PC-3 (cell line): ENCODE measurements around the gene TPTE2. TPM values are rescaled to one million over a fixed set of nuclear protein-coding genes. Genes with fewer than 3 reads are reported as not detected.
"Not testable (repeated sequence)": the region's sequence is repeated elsewhere in the genome, so short reads cannot be mapped to it uniquely, and the experiment has no call there.

Source experiments
- ATAC-seq: fragments of 200-7000 bp; cut with Tn5 transposase; 2 replicates; pipeline ENCODE4 v1.9.1; 2020; ENCODE audit warnings: mild to moderate bottlenecking, moderate library complexity
- Bru-seq: library from RNA; stranded (reverse); fragments of 400-500 nt; gene quantifications from one replicate; lab custom pipeline; 2021; lab: Mats Ljungman, UMichigan
- BruChase-seq, 2 experiments: library from RNA; stranded (reverse); fragments of 400-500 nt; gene quantifications; one replicate each; lab custom pipeline; 2021; lab: Mats Ljungman, UMichigan
- BruUV-seq: library from RNA; stranded (reverse); fragments of 400-500 nt; replicated peaks from 2 replicates; lab custom pipeline; 2021; lab: Mats Ljungman, UMichigan
- CTCF ChIA-PET: fragments of 300-600 bp; sonication (Branson Sonifier 250); formaldehyde crosslinking; loops from one replicate; lab custom pipeline; 2022; ENCODE audit warnings: antibody characterized with exemption; lab: Charles Lee
- POLR2A ChIA-PET: fragments of 300-600 bp; sonication (Branson Sonifier 250); formaldehyde crosslinking; loops from one replicate; lab custom pipeline; 2022; ENCODE audit warnings: antibody characterized with exemption; ENCODE audit not compliant: unreplicated experiment; lab: Charles Lee
- DNase-seq: peaks from one replicate; pipeline ENCODE4 v3.0.0-alpha.2; 2015
- H2AFZ ChIP-seq: fragments of 300-600 bp; sonication (generic); 2 replicates; pipeline ENCODE4 v1.6.0; 2016; ENCODE audit warnings: antibody characterized with exemption, low read length
- H3F3A ChIP-seq: fragments of 300-600 bp; sonication (generic); one replicate; pipeline ENCODE4 v1.6.0; 2017; ENCODE audit warnings: antibody characterized with exemption, low read length, control low read depth, mild to moderate bottlenecking; ENCODE audit not compliant: unreplicated experiment
- H3K27ac ChIP-seq: fragments of 300-600 bp; sonication (generic); 2 replicates; pipeline ENCODE4 v1.5.1; 2016; ENCODE audit warnings: mild to moderate bottlenecking, low read length
- H3K27me3 ChIP-seq: fragments of 300-600 bp; sonication (generic); 2 replicates; pipeline ENCODE4 v1.6.1; 2016; ENCODE audit warnings: low read length, mixed read lengths
- H3K36me3 ChIP-seq: fragments of 300-600 bp; sonication (generic); 2 replicates; pipeline ENCODE4 v1.6.1; 2016; ENCODE audit warnings: low read depth, mixed run types, low read length, mixed read lengths
- H3K4me1 ChIP-seq: fragments of 300-600 bp; sonication (generic); 2 replicates; pipeline ENCODE4 v1.5.1; 2016; ENCODE audit warnings: low read length; ENCODE audit not compliant: insufficient read depth
- H3K4me2 ChIP-seq: fragments of 300-600 bp; sonication (generic); 2 replicates; pipeline ENCODE4 v1.6.0; 2016; ENCODE audit warnings: low read length
- H3K4me3 ChIP-seq: fragments of 300-600 bp; sonication (generic); 2 replicates; pipeline ENCODE4 v1.5.1; 2016; ENCODE audit warnings: mild to moderate bottlenecking, low read length, mixed read lengths
- H3K79me2 ChIP-seq: fragments of 300-600 bp; sonication (generic); 2 replicates; pipeline ENCODE4 v1.6.1; 2017; ENCODE audit warnings: low read length, mixed read lengths
- H3K9ac ChIP-seq: fragments of 300-600 bp; sonication (generic); 2 replicates; pipeline ENCODE4 v1.6.0; 2016; ENCODE audit warnings: mild to moderate bottlenecking, low read length
- H3K9me2 ChIP-seq: fragments of 300-600 bp; sonication (generic); replicated peaks from 2 replicates; pipeline ENCODE4 v1.6.1; 2016; ENCODE audit warnings: mixed run types, low read length, mixed read lengths
- H3K9me3 ChIP-seq: fragments of 300-600 bp; sonication (generic); 2 replicates; pipeline ENCODE4 v1.6.1; 2016; ENCODE audit warnings: low read length, mixed read lengths
- H4K20me1 ChIP-seq: fragments of 300-600 bp; sonication (generic); 2 replicates; pipeline ENCODE4 v1.6.1; 2016; ENCODE audit warnings: low read length, mixed read lengths
- EZH2 ChIP-seq: fragments of 300-600 bp; sonication (generic); IDR thresholded peaks from one replicate; pipeline ENCODE4 v1.6.1; 2017; ENCODE audit warnings: antibody characterized with exemption, mild to moderate bottlenecking, low read length; ENCODE audit not compliant: unreplicated experiment
- EZH2phosphoT487 ChIP-seq: fragments of 300-600 bp; sonication (generic); IDR thresholded peaks from 2 replicates; pipeline ENCODE4 v1.6.1; 2018; ENCODE audit warnings: mild to moderate bottlenecking, antibody characterized with exemption, low read length, borderline replicate concordance
- intact Hi-C: fragments of 100-400 bp; cut with micrococcal nuclease; formaldehyde crosslinking; loops from 2 replicates; pipeline ENCODE4 v1.9.0; 2023
- long read RNA-seq: library from polyadenylated mRNA; unstranded; transcript quantifications from one replicate; pipeline ENCODE4 v2.0.0, GENCODE V29; 2021; ENCODE audit not compliant: unreplicated experiment
- total RNA-seq: library from RNA; depleted of rRNA; stranded (reverse); fragments of >200 nt; gene quantifications from 2 replicates; pipeline ENCODE4 v1.2.3, GENCODE V29; 2014; rRNA removed
- TF ChIP-seq, protein P1 (sequence below): fragments of 300-600 bp; sonication (generic); conservative IDR thresholded peaks from 2 replicates; pipeline ENCODE4 v1.5.1; 2017; ENCODE audit warnings: antibody characterized with exemption, low read depth, mild to moderate bottlenecking, low read length

TPTE2 gene
- total RNA-seq, result not detected in 2 replicates
- percentile 19 among the genes with signal in this experiment for Bru-seq, nascent RNA
- BruChase-seq, experiment 1, labeled RNA remaining after a 6-hour chase, result percentile 20 among the genes with signal in this experiment
- BruChase-seq, experiment 2, labeled RNA remaining after a 2-hour chase, result percentile 29 among the genes with signal in this experiment
- long read RNA-seq, result 0 reads

DNA sequence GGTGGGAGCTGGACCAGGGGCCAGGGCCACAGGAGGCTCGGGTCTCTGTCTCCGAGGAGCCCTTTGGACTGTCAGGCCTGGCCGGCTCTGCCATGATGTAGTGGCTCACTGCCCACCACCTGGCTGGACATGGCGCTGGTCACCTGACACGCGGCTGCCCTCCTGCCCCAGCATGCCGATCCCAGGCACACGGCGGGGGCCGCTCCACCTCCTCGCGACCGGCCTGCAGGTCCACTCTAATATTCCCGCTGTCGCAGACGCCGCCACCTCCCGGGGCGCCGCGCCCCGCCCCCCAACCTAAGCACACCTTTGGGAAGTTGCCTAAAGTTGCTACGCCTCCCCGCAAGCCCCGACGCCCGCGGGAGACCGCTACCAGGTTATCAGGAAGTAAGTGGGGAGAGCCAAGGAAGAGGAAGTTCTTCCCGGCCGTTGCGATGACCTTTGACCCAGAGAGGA is at the start of gene TPTE2:
Gene TPTE2, minus strand, starts transcription at position 406 of the 456 bp plus-strand sequence. CDS start 58,298 bp downstream, outside the sequence.
- H3K36me3 ChIP-seq, DNase-seq, H3K4me2 ChIP-seq, H3K4me1 ChIP-seq, H3K27me3 ChIP-seq, BruUV-seq, H4K20me1 ChIP-seq, ATAC-seq, POLR2A ChIA-PET, H3K9ac ChIP-seq, H3K79me2 ChIP-seq, H3K27ac ChIP-seq, H3F3A ChIP-seq, intact Hi-C loops, CTCF ChIA-PET, H3K4me3 ChIP-seq, H3K9me2 ChIP-seq, H3K9me3 ChIP-seq, H2AFZ ChIP-seq: not testable (repeated sequence)

DNA sequence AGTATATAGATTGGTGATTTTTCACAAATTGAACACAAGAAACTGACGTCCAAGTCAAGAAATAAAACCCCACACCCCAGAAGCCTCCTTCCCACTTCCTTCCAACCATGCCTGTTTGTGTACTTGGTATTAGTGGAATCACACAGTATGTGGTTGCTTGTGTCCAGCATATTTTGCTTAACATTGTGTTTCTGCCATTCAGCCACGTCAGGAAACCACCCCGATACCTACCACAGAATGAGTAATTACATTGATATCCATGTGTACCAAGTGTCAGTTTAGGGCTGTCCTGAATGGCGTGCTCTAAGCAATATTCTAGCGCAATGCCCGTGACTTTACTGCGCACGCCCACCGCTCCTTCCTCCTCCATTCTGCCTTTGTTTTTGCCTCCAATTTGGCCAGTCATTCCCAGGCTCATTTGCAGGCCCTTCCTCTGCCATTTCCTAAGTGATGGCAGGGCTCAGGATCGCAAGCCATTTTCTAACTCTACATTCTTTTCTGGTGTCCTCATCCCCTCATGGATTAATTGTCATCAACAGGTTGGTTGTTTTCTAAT is 46.3 kb upstream of the TPTE2 start:
- Histone ChIP-seq H3F3A (no peaks in the 10 kb centered on the region), H2AFZ (no peak overlapping the region), H3K27me3 (no peaks in the 10 kb centered on the region), H3K9me3 (no peaks in the 10 kb centered on the region), H3K4me1 (peaks cover 30% of the 10 kb centered on the region), H3K36me3 (peaks cover 13% of the 10 kb centered on the region; the same call in 1 of the 2 replicates), H3K4me3 (no peak overlapping the region), H4K20me1 (no peaks in the 10 kb centered on the region), H3K27ac (no peak overlapping the region), H3K9ac (no peak overlapping the region), H3K79me2 (peaks cover 86% of the 10 kb centered on the region), H3K9me2 (no peaks in the 10 kb centered on the region), H3K4me2 (no peak overlapping the region)
- ATAC-seq (no peak), DNase-seq (no peak)
- ChIA-PET POLR2A (no interaction called here), CTCF (no interaction called here)
- TF ChIP-seq, protein P1, sequence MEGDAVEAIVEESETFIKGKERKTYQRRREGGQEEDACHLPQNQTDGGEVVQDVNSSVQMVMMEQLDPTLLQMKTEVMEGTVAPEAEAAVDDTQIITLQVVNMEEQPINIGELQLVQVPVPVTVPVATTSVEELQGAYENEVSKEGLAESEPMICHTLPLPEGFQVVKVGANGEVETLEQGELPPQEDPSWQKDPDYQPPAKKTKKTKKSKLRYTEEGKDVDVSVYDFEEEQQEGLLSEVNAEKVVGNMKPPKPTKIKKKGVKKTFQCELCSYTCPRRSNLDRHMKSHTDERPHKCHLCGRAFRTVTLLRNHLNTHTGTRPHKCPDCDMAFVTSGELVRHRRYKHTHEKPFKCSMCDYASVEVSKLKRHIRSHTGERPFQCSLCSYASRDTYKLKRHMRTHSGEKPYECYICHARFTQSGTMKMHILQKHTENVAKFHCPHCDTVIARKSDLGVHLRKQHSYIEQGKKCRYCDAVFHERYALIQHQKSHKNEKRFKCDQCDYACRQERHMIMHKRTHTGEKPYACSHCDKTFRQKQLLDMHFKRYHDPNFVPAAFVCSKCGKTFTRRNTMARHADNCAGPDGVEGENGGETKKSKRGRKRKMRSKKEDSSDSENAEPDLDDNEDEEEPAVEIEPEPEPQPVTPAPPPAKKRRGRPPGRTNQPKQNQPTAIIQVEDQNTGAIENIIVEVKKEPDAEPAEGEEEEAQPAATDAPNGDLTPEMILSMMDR, result no peak
- TF ChIP-seq EZH2phosphoT487 (no peak), EZH2 (no peak)
- intact Hi-C loops, result no loop called here
- BruUV-seq, result no TSS peak

DNA sequence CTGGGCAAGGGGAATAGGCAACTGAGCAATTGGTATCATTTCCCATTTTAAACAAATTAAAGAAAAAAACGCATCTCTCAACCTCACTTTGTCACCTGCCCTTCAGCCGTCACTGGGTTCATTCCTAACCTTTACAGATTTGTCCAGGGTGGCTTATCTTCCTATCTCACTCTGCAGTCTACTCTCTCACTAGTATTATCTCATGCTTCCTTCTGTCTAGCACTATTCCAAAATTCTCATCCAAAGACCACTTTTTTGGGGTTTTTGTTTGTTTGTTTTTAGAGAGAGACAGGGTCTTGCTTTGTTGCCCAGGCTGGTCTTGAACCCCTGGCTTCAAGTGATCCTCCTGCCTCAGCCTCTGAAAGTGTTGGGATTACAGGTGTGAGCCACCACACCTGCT is 45.4 kb upstream of the TPTE2 start:
- ATAC-seq, result no peak
- no peaks in the 10 kb centered on the region for H3K9me3 ChIP-seq
- intact Hi-C loops, result no loop called here
- CTCF ChIA-PET, result no interaction called here
- H3K79me2 ChIP-seq, result peaks cover 95% of the 10 kb centered on the region
- H3K9ac ChIP-seq, result no peak overlapping the region
- H3K36me3 ChIP-seq, result peaks cover 13% of the 10 kb centered on the region; the same call in 1 of the 2 replicates
- H3K4me3 ChIP-seq, result no peak overlapping the region
- no peak overlapping the region for H3K4me2 ChIP-seq
- no peaks in the 10 kb centered on the region for H3K9me2 ChIP-seq
- H2AFZ ChIP-seq, result no peak overlapping the region
- no peaks in the 10 kb centered on the region for H3K27me3 ChIP-seq
- H3K4me1 ChIP-seq, result peaks cover 30% of the 10 kb centered on the region
- BruUV-seq, result no TSS peak
- H3K27ac ChIP-seq, result no peak overlapping the region
- H3F3A ChIP-seq, result no peaks in the 10 kb centered on the region
- no peak for DNase-seq
- H4K20me1 ChIP-seq, result no peaks in the 10 kb centered on the region
- POLR2A ChIA-PET, result no interaction called here
- TF ChIP-seq, protein P1, result no peak
- no peak for TF ChIP-seq EZH2phosphoT487
- no peak for TF ChIP-seq EZH2
